Testis (tissue), 2 donors: ENCODE results near the gene CYP4B1.

Experiments
- POLR2A ChIP-seq: fragments of 450-650 bp; IDR thresholded peaks from one replicate; pipeline ENCODE4 v1.6.1; 2017; ENCODE audit warnings: antibody characterized with exemption, mild to moderate bottlenecking, moderate library complexity
- TF ChIP-seq, protein P1 (sequence below), 3 experiments: fragments of 450-650 bp in 2 of 3; fragments of 200-600 bp in 1 of 3; sonication (generic) in 1 of 3; IDR thresholded peaks; one replicate each; pipeline ENCODE4 v1.5.1; 2016 to 2019; ENCODE audit warnings: antibody characterized with exemption in 3 of 3, mild to moderate bottlenecking in 2 of 3, moderate library complexity in 1 of 3

DNA sequence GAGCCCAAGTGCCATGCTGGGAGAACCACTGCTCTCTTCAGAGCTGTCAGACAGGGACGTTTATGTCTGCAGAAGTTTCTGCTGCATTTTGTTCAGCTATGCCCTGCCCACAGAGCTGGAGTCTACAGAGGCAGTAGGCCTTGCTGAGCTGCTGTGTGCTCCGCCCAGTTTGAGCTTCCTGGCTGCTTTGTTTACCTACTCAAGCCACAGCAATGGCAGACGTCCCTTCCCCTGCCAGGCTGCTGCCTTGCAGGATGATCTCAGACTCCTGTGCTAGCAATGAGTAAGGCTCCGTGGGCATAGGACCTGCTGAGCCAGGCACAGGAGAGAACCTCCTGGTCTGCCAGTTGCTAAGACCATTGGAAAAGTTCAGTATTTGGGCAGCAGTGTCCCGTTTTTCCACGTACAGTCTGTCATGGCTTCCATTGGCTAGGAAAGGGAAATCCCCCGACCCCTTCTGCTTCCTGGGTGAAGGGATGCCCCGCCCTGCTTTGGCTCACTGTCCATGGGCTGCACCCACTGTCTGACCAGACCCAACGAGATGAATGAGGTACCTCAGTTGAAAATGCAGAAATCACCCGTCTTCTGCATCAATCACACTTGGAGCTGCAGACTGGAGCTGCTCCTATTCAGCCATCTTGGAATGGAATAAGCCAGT lies 31.9 kb downstream of the CYP4B1 start:
- no peak for TF ChIP-seq POLR2A
- TF ChIP-seq, protein P1, sequence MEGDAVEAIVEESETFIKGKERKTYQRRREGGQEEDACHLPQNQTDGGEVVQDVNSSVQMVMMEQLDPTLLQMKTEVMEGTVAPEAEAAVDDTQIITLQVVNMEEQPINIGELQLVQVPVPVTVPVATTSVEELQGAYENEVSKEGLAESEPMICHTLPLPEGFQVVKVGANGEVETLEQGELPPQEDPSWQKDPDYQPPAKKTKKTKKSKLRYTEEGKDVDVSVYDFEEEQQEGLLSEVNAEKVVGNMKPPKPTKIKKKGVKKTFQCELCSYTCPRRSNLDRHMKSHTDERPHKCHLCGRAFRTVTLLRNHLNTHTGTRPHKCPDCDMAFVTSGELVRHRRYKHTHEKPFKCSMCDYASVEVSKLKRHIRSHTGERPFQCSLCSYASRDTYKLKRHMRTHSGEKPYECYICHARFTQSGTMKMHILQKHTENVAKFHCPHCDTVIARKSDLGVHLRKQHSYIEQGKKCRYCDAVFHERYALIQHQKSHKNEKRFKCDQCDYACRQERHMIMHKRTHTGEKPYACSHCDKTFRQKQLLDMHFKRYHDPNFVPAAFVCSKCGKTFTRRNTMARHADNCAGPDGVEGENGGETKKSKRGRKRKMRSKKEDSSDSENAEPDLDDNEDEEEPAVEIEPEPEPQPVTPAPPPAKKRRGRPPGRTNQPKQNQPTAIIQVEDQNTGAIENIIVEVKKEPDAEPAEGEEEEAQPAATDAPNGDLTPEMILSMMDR (IDR thresholded peaks at IDR 0.05), result no peak
